PC-3 (cell line): Measurements from ENCODE around the gene CXCL3. TPM values are rescaled to one million over a fixed set of nuclear protein-coding genes. Genes with fewer than 3 reads are reported as not detected.

ENCODE experiments used
- ATAC-seq: fragments of 200-7000 bp; cut with Tn5 transposase; 2 replicates; pipeline ENCODE4 v1.9.1; 2020; ENCODE audit warnings: mild to moderate bottlenecking, moderate library complexity
- Bru-seq: library from RNA; stranded (reverse); fragments of 400-500 nt; gene quantifications from one replicate; lab custom pipeline; 2021; lab: Mats Ljungman, UMichigan
- BruChase-seq, 2 experiments: library from RNA; stranded (reverse); fragments of 400-500 nt; gene quantifications; one replicate each; lab custom pipeline; 2021; lab: Mats Ljungman, UMichigan
- BruUV-seq: library from RNA; stranded (reverse); fragments of 400-500 nt; replicated peaks from 2 replicates; lab custom pipeline; 2021; lab: Mats Ljungman, UMichigan
- CTCF ChIA-PET: fragments of 300-600 bp; sonication (Branson Sonifier 250); formaldehyde crosslinking; loops from one replicate; lab custom pipeline; 2022; ENCODE audit warnings: antibody characterized with exemption; lab: Charles Lee
- POLR2A ChIA-PET: fragments of 300-600 bp; sonication (Branson Sonifier 250); formaldehyde crosslinking; loops from one replicate; lab custom pipeline; 2022; ENCODE audit warnings: antibody characterized with exemption; ENCODE audit not compliant: unreplicated experiment; lab: Charles Lee
- DNase-seq: peaks from one replicate; pipeline ENCODE4 v3.0.0-alpha.2; 2015
- H2AFZ ChIP-seq: fragments of 300-600 bp; sonication (generic); 2 replicates; pipeline ENCODE4 v1.6.0; 2016; ENCODE audit warnings: antibody characterized with exemption, low read length
- H3F3A ChIP-seq: fragments of 300-600 bp; sonication (generic); one replicate; pipeline ENCODE4 v1.6.0; 2017; ENCODE audit warnings: antibody characterized with exemption, low read length, control low read depth, mild to moderate bottlenecking; ENCODE audit not compliant: unreplicated experiment
- H3K27ac ChIP-seq: fragments of 300-600 bp; sonication (generic); 2 replicates; pipeline ENCODE4 v1.5.1; 2016; ENCODE audit warnings: mild to moderate bottlenecking, low read length
- H3K27me3 ChIP-seq: fragments of 300-600 bp; sonication (generic); 2 replicates; pipeline ENCODE4 v1.6.1; 2016; ENCODE audit warnings: low read length, mixed read lengths
- H3K36me3 ChIP-seq: fragments of 300-600 bp; sonication (generic); 2 replicates; pipeline ENCODE4 v1.6.1; 2016; ENCODE audit warnings: low read depth, mixed run types, low read length, mixed read lengths
- H3K4me1 ChIP-seq: fragments of 300-600 bp; sonication (generic); 2 replicates; pipeline ENCODE4 v1.5.1; 2016; ENCODE audit warnings: low read length; ENCODE audit not compliant: insufficient read depth
- H3K4me2 ChIP-seq: fragments of 300-600 bp; sonication (generic); 2 replicates; pipeline ENCODE4 v1.6.0; 2016; ENCODE audit warnings: low read length
- H3K4me3 ChIP-seq: fragments of 300-600 bp; sonication (generic); 2 replicates; pipeline ENCODE4 v1.5.1; 2016; ENCODE audit warnings: mild to moderate bottlenecking, low read length, mixed read lengths
- H3K79me2 ChIP-seq: fragments of 300-600 bp; sonication (generic); 2 replicates; pipeline ENCODE4 v1.6.1; 2017; ENCODE audit warnings: low read length, mixed read lengths
- H3K9ac ChIP-seq: fragments of 300-600 bp; sonication (generic); 2 replicates; pipeline ENCODE4 v1.6.0; 2016; ENCODE audit warnings: mild to moderate bottlenecking, low read length
- H3K9me2 ChIP-seq: fragments of 300-600 bp; sonication (generic); replicated peaks from 2 replicates; pipeline ENCODE4 v1.6.1; 2016; ENCODE audit warnings: mixed run types, low read length, mixed read lengths
- H3K9me3 ChIP-seq: fragments of 300-600 bp; sonication (generic); 2 replicates; pipeline ENCODE4 v1.6.1; 2016; ENCODE audit warnings: low read length, mixed read lengths
- H4K20me1 ChIP-seq: fragments of 300-600 bp; sonication (generic); 2 replicates; pipeline ENCODE4 v1.6.1; 2016; ENCODE audit warnings: low read length, mixed read lengths
- EZH2 ChIP-seq: fragments of 300-600 bp; sonication (generic); IDR thresholded peaks from one replicate; pipeline ENCODE4 v1.6.1; 2017; ENCODE audit warnings: antibody characterized with exemption, mild to moderate bottlenecking, low read length; ENCODE audit not compliant: unreplicated experiment
- EZH2phosphoT487 ChIP-seq: fragments of 300-600 bp; sonication (generic); IDR thresholded peaks from 2 replicates; pipeline ENCODE4 v1.6.1; 2018; ENCODE audit warnings: mild to moderate bottlenecking, antibody characterized with exemption, low read length, borderline replicate concordance
- intact Hi-C: fragments of 100-400 bp; cut with micrococcal nuclease; formaldehyde crosslinking; loops from 2 replicates; pipeline ENCODE4 v1.9.0; 2023
- long read RNA-seq: library from polyadenylated mRNA; unstranded; transcript quantifications from one replicate; pipeline ENCODE4 v2.0.0, GENCODE V29; 2021; ENCODE audit not compliant: unreplicated experiment
- total RNA-seq: library from RNA; depleted of rRNA; stranded (reverse); fragments of >200 nt; gene quantifications from 2 replicates; pipeline ENCODE4 v1.2.3, GENCODE V29; 2014; rRNA removed
- TF ChIP-seq, protein P1 (sequence below): fragments of 300-600 bp; sonication (generic); conservative IDR thresholded peaks from 2 replicates; pipeline ENCODE4 v1.5.1; 2017; ENCODE audit warnings: antibody characterized with exemption, low read depth, mild to moderate bottlenecking, low read length

Gene CXCL3
- total RNA-seq, result 25.1 and 28.9 TPM in 2 replicates
- percentile 85 among the genes with signal in this experiment for Bru-seq, nascent RNA
- percentile 74 among the genes with signal in this experiment for BruChase-seq, experiment 1, labeled RNA remaining after a 6-hour chase
- BruChase-seq, experiment 2, labeled RNA remaining after a 2-hour chase, result percentile 78 among the genes with signal in this experiment
- long read RNA-seq, partial matches to known transcripts, result 0 of 16 reads
- long read RNA-seq, other reads (novel, unspliced or antisense), result 12 of 16 reads

- Histone ChIP-seq H3K27ac (peak within 1 kb of the TSS; percentile 51), H3K4me2 (peak within 1 kb of the TSS; percentile 84), H3K9me2 (no peaks in the 10 kb centered on the region), H4K20me1 (no peaks in the 10 kb centered on the region), H3K4me3 (peak within 1 kb of the TSS; percentile 78), H3K9ac (peak within 1 kb of the TSS; percentile 83), H3K9me3 (no peaks in the 10 kb centered on the region), H3K27me3 (no peaks in the 10 kb centered on the region), H3F3A (peaks cover 7% of the 10 kb centered on the region), H3K79me2 (peaks cover 21% of the 10 kb centered on the region), H3K4me1 (peaks cover 45% of the 10 kb centered on the region), H3K36me3 (no peaks in the 10 kb centered on the region), H2AFZ (peak within 1 kb of the TSS; percentile 93)
- peak; percentile 86 for ATAC-seq
- DNase-seq, result peak; percentile 78
- TF ChIP-seq, protein P1, sequence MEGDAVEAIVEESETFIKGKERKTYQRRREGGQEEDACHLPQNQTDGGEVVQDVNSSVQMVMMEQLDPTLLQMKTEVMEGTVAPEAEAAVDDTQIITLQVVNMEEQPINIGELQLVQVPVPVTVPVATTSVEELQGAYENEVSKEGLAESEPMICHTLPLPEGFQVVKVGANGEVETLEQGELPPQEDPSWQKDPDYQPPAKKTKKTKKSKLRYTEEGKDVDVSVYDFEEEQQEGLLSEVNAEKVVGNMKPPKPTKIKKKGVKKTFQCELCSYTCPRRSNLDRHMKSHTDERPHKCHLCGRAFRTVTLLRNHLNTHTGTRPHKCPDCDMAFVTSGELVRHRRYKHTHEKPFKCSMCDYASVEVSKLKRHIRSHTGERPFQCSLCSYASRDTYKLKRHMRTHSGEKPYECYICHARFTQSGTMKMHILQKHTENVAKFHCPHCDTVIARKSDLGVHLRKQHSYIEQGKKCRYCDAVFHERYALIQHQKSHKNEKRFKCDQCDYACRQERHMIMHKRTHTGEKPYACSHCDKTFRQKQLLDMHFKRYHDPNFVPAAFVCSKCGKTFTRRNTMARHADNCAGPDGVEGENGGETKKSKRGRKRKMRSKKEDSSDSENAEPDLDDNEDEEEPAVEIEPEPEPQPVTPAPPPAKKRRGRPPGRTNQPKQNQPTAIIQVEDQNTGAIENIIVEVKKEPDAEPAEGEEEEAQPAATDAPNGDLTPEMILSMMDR, result peak; percentile 75
- TF ChIP-seq EZH2phosphoT487, result no peak
- no TSS peak for BruUV-seq
- POLR2A ChIA-PET, result interaction anchor here (0.6 to 1.4 kb wide), 6 partner anchors 59 to 430 kb away, joined by 3 to 11 read pairs (median 4); no protein-coding TSS in a partner anchor
- intact Hi-C loops, result loop anchor here (1.0 to 5.0 kb wide), 7 partner anchors 60 to 376 kb away; partner anchors contain the start of gene CXCL2
- CTCF ChIA-PET, result interaction anchor here (0.5 to 2.4 kb wide), 9 partner anchors 17 to 298 kb away, joined by 3 to 9 read pairs (median 4); partner anchors contain the start of genes CXCL2, CXCL5 and CXCL8
Observed at GRCh38 chr4:74038425-74039314, at the start of gene CXCL3. Gene CXCL3, minus strand, starts transcription at chr4:74038689. Its CDS starts 78 bp downstream, at chr4:74038611.

- ATAC-seq (no peak), DNase-seq (no peak)
- H3K9me3 ChIP-seq, result no peaks in the 10 kb centered on the region
- TF ChIP-seq, protein P1, result no peak
- TF ChIP-seq EZH2phosphoT487 (no peak), EZH2 (no peak)
- no peak overlapping the region for H3K27ac ChIP-seq
- CTCF ChIA-PET, result no interaction called here
- intact Hi-C loops, result no loop called here
- H2AFZ ChIP-seq, result no peak overlapping the region
- H3K36me3 ChIP-seq, result no peaks in the 10 kb centered on the region
- POLR2A ChIA-PET, result no interaction called here
- no peak overlapping the region for H3K9ac ChIP-seq
- H3K4me2 ChIP-seq, result no peak overlapping the region
- H3K79me2 ChIP-seq, result no peaks in the 10 kb centered on the region
- no peaks in the 10 kb centered on the region for H4K20me1 ChIP-seq
- no peak overlapping the region for H3K4me3 ChIP-seq
- H3K27me3 ChIP-seq, result no peaks in the 10 kb centered on the region
- BruUV-seq, result no TSS peak
- H3F3A ChIP-seq, result no peaks in the 10 kb centered on the region
- 0 out of 2 replicates have a peak, but pooled peaks cover 2% of the 10 kb centered on the region for H3K9me2 ChIP-seq
- H3K4me1 ChIP-seq, result 0 out of 2 replicates have a peak, but pooled peaks cover under 1% of the 10 kb centered on the region
Observed at GRCh38 chr4:74087481-74087880, 49.0 kb upstream of the CXCL3 start.
